SK-N-SH treated with all-trans-retinoic acid at 6 μM for 48 hours (cell line): ENCODE measurements around the gene NOSIP.

Experiments used
- ATAC-seq: fragments of 200-7000 bp; cut with Tn5 transposase; 3 replicates; pipeline ENCODE4 v1.9.1; 2020; ENCODE audit warnings: mild to moderate bottlenecking, moderate library complexity
- ARNTL ChIP-seq: fragments of 450-650 bp; formaldehyde crosslinking; IDR thresholded peaks from 2 replicates; pipeline ENCODE4 v1.5.0; 2020; ENCODE audit warnings: low read depth, mild to moderate bottlenecking, moderate library complexity, borderline replicate concordance
- BACH2 ChIP-seq: fragments of 250-450 bp; sonication (Bioruptor Pico); IDR thresholded peaks from 2 replicates; pipeline ENCODE4 v1.9.0; 2021; ENCODE audit warnings: mild to moderate bottlenecking, borderline replicate concordance
- CSDC2 ChIP-seq: fragments of 250-450 bp; sonication (Bioruptor Pico); IDR thresholded peaks from 2 replicates; pipeline ENCODE4 v1.5.0; 2020; ENCODE audit warnings: mild to moderate bottlenecking, moderate library complexity
- ESRRG ChIP-seq: fragments of 250-450 bp; sonication (Bioruptor Pico); IDR thresholded peaks from 2 replicates; pipeline ENCODE4 v1.6.1; 2021; ENCODE audit warnings: mild to moderate bottlenecking
- GLIS3 ChIP-seq: fragments of 250-450 bp; sonication (Bioruptor Pico); IDR thresholded peaks from 2 replicates; pipeline ENCODE4 v1.5.0; 2020; ENCODE audit warnings: mild to moderate bottlenecking, moderate library complexity
- OSR1 ChIP-seq: fragments of 250-450 bp; sonication (Bioruptor Pico); IDR thresholded peaks from 2 replicates; pipeline ENCODE4 v1.8.0; 2022; ENCODE audit warnings: moderate library complexity, mild to moderate bottlenecking, inconsistent platforms
- PPARA ChIP-seq: fragments of 250-450 bp; sonication (Bioruptor Pico); IDR thresholded peaks from 2 replicates; pipeline ENCODE4 v1.5.0; 2020; ENCODE audit warnings: mild to moderate bottlenecking, borderline replicate concordance
- RARB ChIP-seq: fragments of 250-450 bp; sonication (Bioruptor Pico); IDR thresholded peaks from 2 replicates; pipeline ENCODE4 v1.8.0; 2021; ENCODE audit warnings: mild to moderate bottlenecking, moderate library complexity
- SNAI2 ChIP-seq: fragments of 250-450 bp; sonication (Bioruptor Pico); IDR thresholded peaks from 2 replicates; pipeline ENCODE4 v1.5.0; 2020; ENCODE audit warnings: mild to moderate bottlenecking, moderate library complexity
- TCF4 ChIP-seq: fragments of 250-450 bp; sonication (Bioruptor Pico); IDR thresholded peaks from 2 replicates; pipeline ENCODE4 v1.8.0; 2021; ENCODE audit warnings: mild to moderate bottlenecking, moderate library complexity, borderline replicate concordance
- TOX ChIP-seq: fragments of 250-450 bp; sonication (Bioruptor Pico); IDR thresholded peaks from 2 replicates; pipeline ENCODE4 v1.8.0; 2021; ENCODE audit warnings: mild to moderate bottlenecking, moderate library complexity, borderline replicate concordance
- ZC3H10 ChIP-seq: fragments of 250-450 bp; sonication (Bioruptor Pico); IDR thresholded peaks from 2 replicates; pipeline ENCODE4 v1.5.1; 2021; ENCODE audit warnings: mild to moderate bottlenecking, moderate library complexity
- ZFP30 ChIP-seq: fragments of 450-650 bp; formaldehyde crosslinking; IDR thresholded peaks from 2 replicates; pipeline ENCODE4 v1.5.0; 2022; ENCODE audit warnings: mild to moderate bottlenecking, moderate library complexity
- ZNF565 ChIP-seq: fragments of 450-650 bp; formaldehyde crosslinking; conservative IDR thresholded peaks from 2 replicates; pipeline ENCODE4 v1.5.0; 2020; ENCODE audit warnings: low read depth, mild to moderate bottlenecking, moderate library complexity
- ZNF8 ChIP-seq: fragments of 450-650 bp; formaldehyde crosslinking; IDR thresholded peaks from 2 replicates; pipeline ENCODE4 v1.5.0; 2020; ENCODE audit warnings: mild to moderate bottlenecking, moderate library complexity
- TF ChIP-seq, protein P1 (sequence below): fragments of 250-450 bp; sonication (Bioruptor Pico); IDR thresholded peaks from 2 replicates; pipeline ENCODE4 v1.5.0; 2020; ENCODE audit warnings: mild to moderate bottlenecking, moderate library complexity
- TF ChIP-seq, protein P2 (sequence below): fragments of 250-450 bp; sonication (Bioruptor Pico); IDR thresholded peaks from 2 replicates; pipeline ENCODE4 v1.5.1; 2020; ENCODE audit warnings: low read depth, mild to moderate bottlenecking, moderate library complexity
- TF ChIP-seq, protein P3 (sequence below): fragments of 250-450 bp; sonication (Bioruptor Pico); IDR thresholded peaks from 2 replicates; pipeline ENCODE4 v1.8.0; 2021; ENCODE audit warnings: low read depth, mild to moderate bottlenecking, moderate library complexity, borderline replicate concordance
- TF ChIP-seq, protein P4 (sequence below): fragments of 250-450 bp; sonication (Bioruptor Pico); IDR thresholded peaks from 2 replicates; pipeline ENCODE4 v1.8.0; 2020; ENCODE audit warnings: mild to moderate bottlenecking, moderate library complexity, borderline replicate concordance
- TF ChIP-seq, protein P5 (sequence below): fragments of 250-450 bp; sonication (Bioruptor Pico); IDR thresholded peaks from 2 replicates; pipeline ENCODE4 v1.5.1; 2021; ENCODE audit warnings: mild to moderate bottlenecking, moderate library complexity

The NOSIP gene

DNA sequence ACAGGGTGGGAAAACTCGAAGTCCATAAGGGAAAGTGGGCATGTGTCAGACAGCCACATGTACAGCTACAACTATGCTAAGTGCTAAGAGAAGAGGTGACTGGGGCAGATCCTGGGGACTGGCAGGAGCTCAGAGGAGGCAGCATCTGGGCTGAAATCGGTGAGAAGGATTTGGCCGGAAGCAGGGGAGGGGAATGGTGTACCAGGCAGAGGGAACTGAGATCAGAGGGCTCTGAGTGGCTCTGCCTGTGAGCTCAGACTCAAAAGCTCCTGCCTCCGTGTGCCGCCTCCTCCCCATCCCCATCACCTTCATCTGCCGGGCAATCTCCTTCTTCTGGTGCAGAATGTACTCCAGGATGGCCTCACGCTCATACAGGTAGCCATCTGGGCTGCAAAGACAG lies 21.8 kb downstream of the NOSIP start:
- no peak for ATAC-seq
- TF ChIP-seq PPARA (CRISPR knock-in tag), result no peak
- TF ChIP-seq ZNF565 (CRISPR knock-in tag), result no peak
- TF ChIP-seq, protein P1, sequence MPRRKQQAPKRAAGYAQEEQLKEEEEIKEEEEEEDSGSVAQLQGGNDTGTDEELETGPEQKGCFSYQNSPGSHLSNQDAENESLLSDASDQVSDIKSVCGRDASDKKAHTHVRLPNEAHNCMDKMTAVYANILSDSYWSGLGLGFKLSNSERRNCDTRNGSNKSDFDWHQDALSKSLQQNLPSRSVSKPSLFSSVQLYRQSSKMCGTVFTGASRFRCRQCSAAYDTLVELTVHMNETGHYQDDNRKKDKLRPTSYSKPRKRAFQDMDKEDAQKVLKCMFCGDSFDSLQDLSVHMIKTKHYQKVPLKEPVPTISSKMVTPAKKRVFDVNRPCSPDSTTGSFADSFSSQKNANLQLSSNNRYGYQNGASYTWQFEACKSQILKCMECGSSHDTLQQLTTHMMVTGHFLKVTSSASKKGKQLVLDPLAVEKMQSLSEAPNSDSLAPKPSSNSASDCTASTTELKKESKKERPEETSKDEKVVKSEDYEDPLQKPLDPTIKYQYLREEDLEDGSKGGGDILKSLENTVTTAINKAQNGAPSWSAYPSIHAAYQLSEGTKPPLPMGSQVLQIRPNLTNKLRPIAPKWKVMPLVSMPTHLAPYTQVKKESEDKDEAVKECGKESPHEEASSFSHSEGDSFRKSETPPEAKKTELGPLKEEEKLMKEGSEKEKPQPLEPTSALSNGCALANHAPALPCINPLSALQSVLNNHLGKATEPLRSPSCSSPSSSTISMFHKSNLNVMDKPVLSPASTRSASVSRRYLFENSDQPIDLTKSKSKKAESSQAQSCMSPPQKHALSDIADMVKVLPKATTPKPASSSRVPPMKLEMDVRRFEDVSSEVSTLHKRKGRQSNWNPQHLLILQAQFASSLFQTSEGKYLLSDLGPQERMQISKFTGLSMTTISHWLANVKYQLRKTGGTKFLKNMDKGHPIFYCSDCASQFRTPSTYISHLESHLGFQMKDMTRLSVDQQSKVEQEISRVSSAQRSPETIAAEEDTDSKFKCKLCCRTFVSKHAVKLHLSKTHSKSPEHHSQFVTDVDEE (CRISPR knock-in tag), result no peak

DNA sequence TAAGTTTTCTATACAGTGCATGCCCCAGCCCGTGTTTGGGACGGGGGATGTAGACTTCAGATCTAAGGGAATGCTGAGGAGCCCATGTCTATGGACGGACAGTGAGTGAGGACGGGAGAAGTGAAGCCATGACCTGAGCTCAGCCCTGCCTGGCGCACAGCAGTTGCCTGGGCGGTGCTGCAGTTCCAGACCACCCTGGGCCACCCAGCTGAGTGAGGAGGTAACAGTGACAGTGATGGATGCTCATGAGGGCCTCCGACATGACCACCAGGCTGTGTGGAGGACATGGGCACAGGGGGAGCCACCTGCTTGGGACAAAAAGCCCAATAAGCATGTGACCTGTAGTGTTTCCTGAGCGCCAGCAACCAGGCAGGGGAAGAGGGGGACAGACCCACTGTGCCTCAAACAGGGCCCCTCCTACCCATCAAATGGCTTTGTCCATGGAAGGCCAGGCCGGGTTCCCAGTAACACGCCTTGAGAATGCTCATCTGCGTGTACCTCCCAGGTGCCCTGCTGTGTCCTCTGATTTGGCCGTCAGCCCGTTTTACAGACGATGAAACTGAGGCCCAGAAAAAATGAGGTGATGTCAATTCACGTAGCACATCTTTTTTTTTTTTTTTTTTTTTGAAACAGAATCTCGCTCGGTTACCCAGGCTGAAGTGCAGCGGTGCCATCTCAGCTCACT lies 22.6 kb downstream of the NOSIP start:
- no peak for TF ChIP-seq ARNTL (CRISPR knock-in tag)
- TF ChIP-seq PPARA (CRISPR knock-in tag), result no peak
- TF ChIP-seq, protein P2, sequence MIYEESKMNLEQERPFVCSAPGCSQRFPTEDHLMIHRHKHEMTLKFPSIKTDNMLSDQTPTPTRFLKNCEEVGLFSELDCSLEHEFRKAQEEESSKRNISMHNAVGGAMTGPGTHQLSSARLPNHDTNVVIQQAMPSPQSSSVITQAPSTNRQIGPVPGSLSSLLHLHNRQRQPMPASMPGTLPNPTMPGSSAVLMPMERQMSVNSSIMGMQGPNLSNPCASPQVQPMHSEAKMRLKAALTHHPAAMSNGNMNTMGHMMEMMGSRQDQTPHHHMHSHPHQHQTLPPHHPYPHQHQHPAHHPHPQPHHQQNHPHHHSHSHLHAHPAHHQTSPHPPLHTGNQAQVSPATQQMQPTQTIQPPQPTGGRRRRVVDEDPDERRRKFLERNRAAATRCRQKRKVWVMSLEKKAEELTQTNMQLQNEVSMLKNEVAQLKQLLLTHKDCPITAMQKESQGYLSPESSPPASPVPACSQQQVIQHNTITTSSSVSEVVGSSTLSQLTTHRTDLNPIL (CRISPR knock-in tag), result no peak
- TF ChIP-seq CSDC2 (CRISPR knock-in tag), result no peak
- TF ChIP-seq, protein P3, sequence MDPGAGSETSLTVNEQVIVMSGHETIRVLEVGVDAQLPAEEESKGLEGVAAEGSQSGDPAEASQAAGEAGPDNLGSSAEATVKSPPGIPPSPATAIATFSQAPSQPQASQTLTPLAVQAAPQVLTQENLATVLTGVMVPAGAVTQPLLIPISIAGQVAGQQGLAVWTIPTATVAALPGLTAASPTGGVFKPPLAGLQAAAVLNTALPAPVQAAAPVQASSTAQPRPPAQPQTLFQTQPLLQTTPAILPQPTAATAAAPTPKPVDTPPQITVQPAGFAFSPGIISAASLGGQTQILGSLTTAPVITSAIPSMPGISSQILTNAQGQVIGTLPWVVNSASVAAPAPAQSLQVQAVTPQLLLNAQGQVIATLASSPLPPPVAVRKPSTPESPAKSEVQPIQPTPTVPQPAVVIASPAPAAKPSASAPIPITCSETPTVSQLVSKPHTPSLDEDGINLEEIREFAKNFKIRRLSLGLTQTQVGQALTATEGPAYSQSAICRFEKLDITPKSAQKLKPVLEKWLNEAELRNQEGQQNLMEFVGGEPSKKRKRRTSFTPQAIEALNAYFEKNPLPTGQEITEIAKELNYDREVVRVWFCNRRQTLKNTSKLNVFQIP (CRISPR knock-in tag), result no peak
- no peak for TF ChIP-seq ZNF565 (CRISPR knock-in tag)
- no peak for TF ChIP-seq SNAI2 (CRISPR knock-in tag)
- TF ChIP-seq, protein P4, sequence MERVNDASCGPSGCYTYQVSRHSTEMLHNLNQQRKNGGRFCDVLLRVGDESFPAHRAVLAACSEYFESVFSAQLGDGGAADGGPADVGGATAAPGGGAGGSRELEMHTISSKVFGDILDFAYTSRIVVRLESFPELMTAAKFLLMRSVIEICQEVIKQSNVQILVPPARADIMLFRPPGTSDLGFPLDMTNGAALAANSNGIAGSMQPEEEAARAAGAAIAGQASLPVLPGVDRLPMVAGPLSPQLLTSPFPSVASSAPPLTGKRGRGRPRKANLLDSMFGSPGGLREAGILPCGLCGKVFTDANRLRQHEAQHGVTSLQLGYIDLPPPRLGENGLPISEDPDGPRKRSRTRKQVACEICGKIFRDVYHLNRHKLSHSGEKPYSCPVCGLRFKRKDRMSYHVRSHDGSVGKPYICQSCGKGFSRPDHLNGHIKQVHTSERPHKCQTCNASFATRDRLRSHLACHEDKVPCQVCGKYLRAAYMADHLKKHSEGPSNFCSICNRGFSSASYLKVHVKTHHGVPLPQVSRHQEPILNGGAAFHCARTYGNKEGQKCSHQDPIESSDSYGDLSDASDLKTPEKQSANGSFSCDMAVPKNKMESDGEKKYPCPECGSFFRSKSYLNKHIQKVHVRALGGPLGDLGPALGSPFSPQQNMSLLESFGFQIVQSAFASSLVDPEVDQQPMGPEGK (CRISPR knock-in tag), result no peak
- no peak for TF ChIP-seq OSR1
- no peak for TF ChIP-seq BACH2 (CRISPR knock-in tag)
- no peak for TF ChIP-seq TCF4
- TF ChIP-seq, protein P1 (CRISPR knock-in tag), result no peak
- TF ChIP-seq ESRRG (CRISPR knock-in tag), result no peak
- TF ChIP-seq ZFP30, result no peak
- no peak for TF ChIP-seq GLIS3
- TF ChIP-seq ZC3H10 (CRISPR knock-in tag), result no peak
- TF ChIP-seq TOX (CRISPR knock-in tag), result no peak
- TF ChIP-seq, protein P5, sequence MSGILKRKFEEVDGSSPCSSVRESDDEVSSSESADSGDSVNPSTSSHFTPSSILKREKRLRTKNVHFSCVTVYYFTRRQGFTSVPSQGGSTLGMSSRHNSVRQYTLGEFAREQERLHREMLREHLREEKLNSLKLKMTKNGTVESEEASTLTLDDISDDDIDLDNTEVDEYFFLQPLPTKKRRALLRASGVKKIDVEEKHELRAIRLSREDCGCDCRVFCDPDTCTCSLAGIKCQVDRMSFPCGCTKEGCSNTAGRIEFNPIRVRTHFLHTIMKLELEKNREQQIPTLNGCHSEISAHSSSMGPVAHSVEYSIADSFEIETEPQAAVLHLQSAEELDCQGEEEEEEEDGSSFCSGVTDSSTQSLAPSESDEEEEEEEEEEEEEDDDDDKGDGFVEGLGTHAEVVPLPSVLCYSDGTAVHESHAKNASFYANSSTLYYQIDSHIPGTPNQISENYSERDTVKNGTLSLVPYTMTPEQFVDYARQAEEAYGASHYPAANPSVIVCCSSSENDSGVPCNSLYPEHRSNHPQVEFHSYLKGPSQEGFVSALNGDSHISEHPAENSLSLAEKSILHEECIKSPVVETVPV (CRISPR knock-in tag), result no peak
- no peak for TF ChIP-seq ZNF8 (CRISPR knock-in tag)
- TF ChIP-seq RARB (CRISPR knock-in tag), result no peak
- no peak for ATAC-seq
